ENCODE measurements around the gene EZH2. TPM values are rescaled to one million over a fixed set of nuclear protein-coding genes. Genes with fewer than 3 reads are reported as not detected.

The EZH2 gene
- total RNA-seq, 2 donors from 2014 or later: 1.7 to 1.9 TPM

GRCh38 chr7:148905093-148905666 lies 21.1 kb upstream of the EZH2 start:
- DNase-seq (ENCODE audit: low spot score): no peak
- intact Hi-C loops (cut with DNase I): no loop called here

GRCh38 chr7:148903504-148903903 lies 19.4 kb upstream of the EZH2 start:
- intact Hi-C loops (cut with DNase I): loop anchor here in 1 of 2 donors (1.0 kb wide), 1 partner anchor 27 kb away; no protein-coding TSS in a partner anchor
- no peak for DNase-seq (ENCODE audit: low spot score)

- no peak for DNase-seq (ENCODE audit: low spot score)
- intact Hi-C loops (cut with DNase I): no loop called here
These were observed 17.1 kb upstream of the EZH2 start for GRCh38 chr7:148901178-148901577.

- DNase-seq (ENCODE audit: low spot score): no peak
These were observed 14.9 kb upstream of the EZH2 start for GRCh38 chr7:148898845-148899484.

GRCh38 chr7:148894591-148894990 lies 10.5 kb upstream of the EZH2 start:
- intact Hi-C loops (cut with DNase I): no loop called here
- no peak for DNase-seq (ENCODE audit: low spot score)

More at GRCh38 chr7:148898845-148899484, 14.9 kb upstream of the EZH2 start:
- intact Hi-C loops (cut with DNase I): no loop called here

GRCh38 chr7:148893071-148893470 lies 9.0 kb upstream of the EZH2 start:
- intact Hi-C loops (cut with DNase I): no loop called here
- DNase-seq (ENCODE audit: low spot score): no peak

GRCh38 chr7:148888300-148888699 lies 4.2 kb upstream of the EZH2 start:
- no peak for DNase-seq (ENCODE audit: low spot score)
- intact Hi-C loops (cut with DNase I): loop anchor here in 1 of 2 donors (10.0 kb wide), 1 partner anchor 57 kb away; no protein-coding TSS in a partner anchor

GRCh38 chr7:148886844-148887243 lies 2.8 kb upstream of the EZH2 start:
- intact Hi-C loops (cut with DNase I): loop anchor here in 1 of 2 donors (10.0 kb wide), 1 partner anchor 58 kb away; no protein-coding TSS in a partner anchor
- no peak for DNase-seq (ENCODE audit: low spot score)

- intact Hi-C loops (cut with DNase I): loop anchor here in 1 of 2 donors (10.0 kb wide), 1 partner anchor 60 kb away; no protein-coding TSS in a partner anchor
- DNase-seq (ENCODE audit: low spot score): peak; percentile 98
These were observed 370 bp upstream of the EZH2 start for GRCh38 chr7:148884299-148885022.

GRCh38 chr7:148883266-148884048 lies 634 bp downstream of the EZH2 start:
- peak; percentile 84 for DNase-seq (ENCODE audit: low spot score)
- intact Hi-C loops (cut with DNase I): loop anchor here in 1 of 2 donors (10.0 kb wide), 1 partner anchor 61 kb away; no protein-coding TSS in a partner anchor

- DNase-seq (ENCODE audit: low spot score): no peak
- intact Hi-C loops (cut with DNase I): loop anchor here in 1 of 2 donors (10.0 kb wide), 1 partner anchor 62 kb away; no protein-coding TSS in a partner anchor
These were observed 1.2 kb downstream of the EZH2 start for GRCh38 chr7:148882841-148883265.

- intact Hi-C loops (cut with DNase I): loop anchor here in 1 of 2 donors (10.0 kb wide), 1 partner anchor 63 kb away; no protein-coding TSS in a partner anchor
- DNase-seq (ENCODE audit: low spot score): no peak
These were observed 1.9 kb downstream of the EZH2 start for GRCh38 chr7:148882192-148882591.

- intact Hi-C loops (cut with DNase I): no loop called here
- DNase-seq (ENCODE audit: low spot score): no peak
These were observed 5.8 kb downstream of the EZH2 start for GRCh38 chr7:148878317-148878716.

- no peak for DNase-seq (ENCODE audit: low spot score)
- intact Hi-C loops (cut with DNase I): no loop called here
These were observed 6.6 kb downstream of the EZH2 start for GRCh38 chr7:148877517-148877916.

GRCh38 chr7:148872188-148872587 lies 11.9 kb downstream of the EZH2 start:
- intact Hi-C loops (cut with DNase I): no loop called here
- no peak for DNase-seq (ENCODE audit: low spot score)

- intact Hi-C loops (cut with DNase I): no loop called here
- no peak for DNase-seq (ENCODE audit: low spot score)
These were observed 12.5 kb downstream of the EZH2 start for GRCh38 chr7:148871551-148871950.

- DNase-seq (ENCODE audit: low spot score): no peak
- intact Hi-C loops (cut with DNase I): no loop called here
These were observed 13.1 kb downstream of the EZH2 start for GRCh38 chr7:148871030-148871429.

GRCh38 chr7:148868378-148868674 lies 15.8 kb downstream of the EZH2 start:
- DNase-seq (ENCODE audit: low spot score): no peak
- intact Hi-C loops (cut with DNase I): no loop called here

- no peak for DNase-seq (ENCODE audit: low spot score)
- intact Hi-C loops (cut with DNase I): no loop called here
These were observed 16.3 kb downstream of the EZH2 start for GRCh38 chr7:148867596-148868377.
